Gastroesophageal sphincter (tissue), 3 donors: Measurements from ENCODE around the gene GRXCR2.

Experiments
- POLR2A ChIP-seq, 2 donors: fragments of 450-650 bp; IDR thresholded peaks; one replicate each; pipeline ENCODE4 v1.6.1; 2017; ENCODE audit warnings: antibody characterized with exemption in 2 of 2, mild to moderate bottlenecking in 2 of 2, moderate library complexity in 1 of 2
- TF ChIP-seq, protein P1 (sequence below), 4 experiments: fragments of 200-600 bp in 2 of 4; fragments of 450-650 bp in 2 of 4; sonication (generic) in 1 of 4; IDR thresholded peaks; one replicate each; pipeline ENCODE4 v1.5.1; 2017 to 2019; ENCODE audit warnings: antibody characterized with exemption in 4 of 4, mild to moderate bottlenecking in 2 of 4, moderate library complexity in 2 of 4

DNA sequence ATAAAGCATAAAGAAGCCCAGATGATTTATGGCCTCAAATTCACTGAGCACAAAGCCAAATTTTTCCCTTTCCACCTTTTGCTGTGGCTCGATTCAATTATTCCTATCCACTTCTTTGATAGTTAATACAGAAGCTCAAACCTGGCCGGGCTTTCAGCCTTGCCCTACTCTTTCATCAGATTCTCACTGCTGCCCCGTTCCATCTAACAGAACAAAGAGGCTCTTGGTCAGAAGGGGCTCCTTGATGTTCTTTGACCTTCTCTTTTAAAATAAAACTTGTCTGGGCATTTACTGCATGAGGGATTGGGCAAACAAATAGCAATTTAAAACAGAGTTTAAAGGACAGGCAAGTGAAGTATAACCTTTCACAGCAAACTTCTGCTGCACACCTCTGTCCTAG is 9.8 kb downstream of the GRXCR2 start:
- TF ChIP-seq POLR2A (IDR thresholded peaks at IDR 0.05), result no peak
- TF ChIP-seq, protein P1, sequence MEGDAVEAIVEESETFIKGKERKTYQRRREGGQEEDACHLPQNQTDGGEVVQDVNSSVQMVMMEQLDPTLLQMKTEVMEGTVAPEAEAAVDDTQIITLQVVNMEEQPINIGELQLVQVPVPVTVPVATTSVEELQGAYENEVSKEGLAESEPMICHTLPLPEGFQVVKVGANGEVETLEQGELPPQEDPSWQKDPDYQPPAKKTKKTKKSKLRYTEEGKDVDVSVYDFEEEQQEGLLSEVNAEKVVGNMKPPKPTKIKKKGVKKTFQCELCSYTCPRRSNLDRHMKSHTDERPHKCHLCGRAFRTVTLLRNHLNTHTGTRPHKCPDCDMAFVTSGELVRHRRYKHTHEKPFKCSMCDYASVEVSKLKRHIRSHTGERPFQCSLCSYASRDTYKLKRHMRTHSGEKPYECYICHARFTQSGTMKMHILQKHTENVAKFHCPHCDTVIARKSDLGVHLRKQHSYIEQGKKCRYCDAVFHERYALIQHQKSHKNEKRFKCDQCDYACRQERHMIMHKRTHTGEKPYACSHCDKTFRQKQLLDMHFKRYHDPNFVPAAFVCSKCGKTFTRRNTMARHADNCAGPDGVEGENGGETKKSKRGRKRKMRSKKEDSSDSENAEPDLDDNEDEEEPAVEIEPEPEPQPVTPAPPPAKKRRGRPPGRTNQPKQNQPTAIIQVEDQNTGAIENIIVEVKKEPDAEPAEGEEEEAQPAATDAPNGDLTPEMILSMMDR (IDR thresholded peaks at IDR 0.05), result no peak
